ENCODE results near the gene LARP6.

The LARP6 gene

GRCh38 chr15:70853973-70854665 is at the start of gene LARP6:
Gene LARP6 (minus strand): TSS chr15:70854157. CDS start chr15:70854088, 69 bp downstream.
- no peak for TF ChIP-seq CTCF (IDR thresholded peaks at IDR 0.05; ENCODE audit: low read depth, low read length, missing control alignments)

GRCh38 chr15:70902107-70902506 is 48.1 kb upstream of the LARP6 start:
- Histone ChIP-seq H3K4me3 (ENCODE audit: low read depth, low read length) (no peak overlapping the region), H3K36me3 (replicated peaks) (no peaks in the 10 kb centered on the region), H3K27ac (peak overlapping the region; percentile 61), H3K27me3 (replicated peaks) (no peaks in the 10 kb centered on the region)
- TF ChIP-seq CTCF (IDR thresholded peaks at IDR 0.05; ENCODE audit: low read depth, low read length, missing control alignments), result no peak
- DNase-seq, result peak; percentile 85
- in situ Hi-C loops (cut with HindIII; ENCODE audit: low pct_ligation_motif_present, low sequenced_read_pairs), result no loop called here

More at GRCh38 chr15:70853973-70854665, at the start of gene LARP6:
- in situ Hi-C loops (cut with HindIII; ENCODE audit: low pct_ligation_motif_present, low sequenced_read_pairs), result no loop called here
- peak within 1 kb of the TSS; percentile 83 for H3K4me3 ChIP-seq (ENCODE audit: low read depth, low read length)
- no peaks in the 10 kb centered on the region for H3K27me3 ChIP-seq (replicated peaks)
- H3K27ac ChIP-seq, result peak within 1 kb of the TSS; percentile 94
- peaks cover 11% of the 10 kb centered on the region for H3K36me3 ChIP-seq (replicated peaks)
- DNase-seq, result no peak

- peak; percentile 79 for TF ChIP-seq CTCF (IDR thresholded peaks at IDR 0.05; ENCODE audit: low read depth, low read length, missing control alignments)
- DNase-seq, result peak; percentile 66
- peak overlapping the region; percentile 83 for H3K27ac ChIP-seq
- no peaks in the 10 kb centered on the region for H3K36me3 ChIP-seq (replicated peaks)
- in situ Hi-C loops (cut with HindIII; ENCODE audit: low pct_ligation_motif_present, low sequenced_read_pairs), result no loop called here
- H3K4me3 ChIP-seq (ENCODE audit: low read depth, low read length), result peak overlapping the region; percentile 83
- no peaks in the 10 kb centered on the region for H3K27me3 ChIP-seq (replicated peaks)
These were observed 39.1 kb upstream of the LARP6 start for GRCh38 chr15:70892912-70893560.

GRCh38 chr15:70892002-70892911 is 38.3 kb upstream of the LARP6 start, which contains the start of the genes LRRC49 and THAP10:
Gene LRRC49 (plus strand): TSS chr15:70892826. CDS start chr15:70892895, 69 bp downstream.
Gene THAP10 (minus strand): TSS chr15:70892433. CDS start chr15:70892272, 161 bp downstream.
- DNase-seq, result peak; percentile 97
- peak within 1 kb of the TSS; percentile 83 for H3K4me3 ChIP-seq (ENCODE audit: low read depth, low read length)
- no peaks in the 10 kb centered on the region for H3K36me3 ChIP-seq (replicated peaks)
- H3K27ac ChIP-seq, result peak within 1 kb of the TSS; percentile 83
- in situ Hi-C loops (cut with HindIII; ENCODE audit: low pct_ligation_motif_present, low sequenced_read_pairs), result no loop called here
- H3K27me3 ChIP-seq (replicated peaks), result no peaks in the 10 kb centered on the region
- TF ChIP-seq CTCF (IDR thresholded peaks at IDR 0.05; ENCODE audit: low read depth, low read length, missing control alignments), result no peak

- DNase-seq, result no peak
- in situ Hi-C loops (cut with HindIII; ENCODE audit: low pct_ligation_motif_present, low sequenced_read_pairs), result no loop called here
- H3K36me3 ChIP-seq (replicated peaks), result no peaks in the 10 kb centered on the region
- no peak overlapping the region for H3K4me3 ChIP-seq (ENCODE audit: low read depth, low read length)
- TF ChIP-seq CTCF (IDR thresholded peaks at IDR 0.05; ENCODE audit: low read depth, low read length, missing control alignments), result no peak
- no peak overlapping the region for H3K27ac ChIP-seq
- no peaks in the 10 kb centered on the region for H3K27me3 ChIP-seq (replicated peaks)
These were observed 28.4 kb upstream of the LARP6 start for GRCh38 chr15:70882361-70882760.
